Prostate gland (tissue), 2 donors: ENCODE results near the gene TMEM151A.

Source experiments
- POLR2A ChIP-seq: fragments of 450-650 bp; IDR thresholded peaks from one replicate; pipeline ENCODE4 v1.6.1; 2016; ENCODE audit warnings: antibody characterized with exemption, mild to moderate bottlenecking
- POLR2AphosphoS5 ChIP-seq: sonication (generic); formaldehyde crosslinking; IDR thresholded peaks from one replicate; pipeline ENCODE4 v1.6.1; 2017; ENCODE audit warnings: antibody characterized with exemption
- TF ChIP-seq, protein P1 (sequence below), 4 experiments: fragments of 200-600 bp in 2 of 4; fragments of 450-650 bp in 2 of 4; sonication (generic) in 2 of 4; IDR thresholded peaks; 1 replicate in 3 of 4; 2 replicates in 1 of 4; pipeline ENCODE4 v1.5.1; 2016 to 2019; ENCODE audit warnings: antibody characterized with exemption in 4 of 4, mild to moderate bottlenecking in 2 of 4, moderate library complexity in 2 of 4

DNA sequence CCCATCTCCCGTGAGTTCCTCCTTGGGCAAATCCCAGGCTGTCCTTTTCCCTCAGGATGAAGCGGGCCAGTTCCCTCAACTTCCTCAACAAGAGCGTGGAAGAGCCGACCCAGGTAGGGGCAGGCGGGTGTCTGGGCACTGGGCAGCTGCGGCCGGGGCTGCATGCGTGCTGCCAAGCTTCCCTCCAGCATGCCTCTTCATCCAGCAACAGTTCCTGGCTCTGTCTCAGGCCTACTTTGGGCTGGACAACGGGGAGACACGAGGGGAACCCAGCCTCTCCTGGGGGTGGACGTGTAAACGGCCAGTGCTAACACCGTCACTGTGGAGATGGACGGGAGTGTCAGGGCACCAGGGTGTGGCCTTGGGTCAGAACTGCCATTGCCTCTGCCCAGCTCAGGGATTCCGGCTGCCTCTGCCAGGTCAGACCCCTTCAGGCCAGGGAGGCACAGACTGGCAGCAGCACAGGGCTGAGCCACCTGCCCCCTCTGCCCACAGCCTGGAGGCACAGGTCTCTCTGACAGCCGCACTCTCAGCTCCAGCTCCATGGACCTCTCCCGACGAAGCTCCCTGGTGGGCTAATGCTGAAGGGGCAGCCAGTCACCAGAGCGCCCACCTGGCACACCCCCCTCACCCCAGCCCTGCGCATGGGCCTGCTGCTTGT lies 25.2 kb upstream of the TMEM151A start:
- TF ChIP-seq, protein P1, sequence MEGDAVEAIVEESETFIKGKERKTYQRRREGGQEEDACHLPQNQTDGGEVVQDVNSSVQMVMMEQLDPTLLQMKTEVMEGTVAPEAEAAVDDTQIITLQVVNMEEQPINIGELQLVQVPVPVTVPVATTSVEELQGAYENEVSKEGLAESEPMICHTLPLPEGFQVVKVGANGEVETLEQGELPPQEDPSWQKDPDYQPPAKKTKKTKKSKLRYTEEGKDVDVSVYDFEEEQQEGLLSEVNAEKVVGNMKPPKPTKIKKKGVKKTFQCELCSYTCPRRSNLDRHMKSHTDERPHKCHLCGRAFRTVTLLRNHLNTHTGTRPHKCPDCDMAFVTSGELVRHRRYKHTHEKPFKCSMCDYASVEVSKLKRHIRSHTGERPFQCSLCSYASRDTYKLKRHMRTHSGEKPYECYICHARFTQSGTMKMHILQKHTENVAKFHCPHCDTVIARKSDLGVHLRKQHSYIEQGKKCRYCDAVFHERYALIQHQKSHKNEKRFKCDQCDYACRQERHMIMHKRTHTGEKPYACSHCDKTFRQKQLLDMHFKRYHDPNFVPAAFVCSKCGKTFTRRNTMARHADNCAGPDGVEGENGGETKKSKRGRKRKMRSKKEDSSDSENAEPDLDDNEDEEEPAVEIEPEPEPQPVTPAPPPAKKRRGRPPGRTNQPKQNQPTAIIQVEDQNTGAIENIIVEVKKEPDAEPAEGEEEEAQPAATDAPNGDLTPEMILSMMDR (IDR thresholded peaks at IDR 0.05), result no peak
- TF ChIP-seq POLR2A, result no peak
- no peak for TF ChIP-seq POLR2AphosphoS5
